AG04450 (cell line): Measurements from ENCODE around the gene GNAZ. TPM values are rescaled to one million over a fixed set of nuclear protein-coding genes. Genes with fewer than 3 reads are reported as not detected.

ENCODE experiments used
- CTCF ChIA-PET: fragments of 300-600, 350-600 bp; formaldehyde crosslinking; extraction: SDS; loops from one replicate; lab custom pipeline; 2022; ENCODE audit warnings: antibody characterized with exemption, inconsistent platforms; lab: Charles Lee
- POLR2A ChIA-PET: fragments of 350-600 bp; formaldehyde crosslinking; extraction: SDS; loops from one replicate; lab custom pipeline; 2021; ENCODE audit warnings: antibody characterized with exemption, inconsistent platforms; lab: Yijun Ruan, JAX
- DNase-seq: peaks from one replicate; pipeline ENCODE4 v3.0.0-alpha.2; 2011; ENCODE audit warnings: low read depth, low spot score
- H3K27ac ChIP-seq: one replicate; pipeline ENCODE4 v1.5.1; 2012; ENCODE audit warnings: low read depth, low read length, control low read depth
- H3K27me3 ChIP-seq: one replicate; pipeline ENCODE4 v1.6.0; 2012; ENCODE audit warnings: low read length; ENCODE audit not compliant: control insufficient read depth, insufficient read depth
- H3K4me3 ChIP-seq: 2 replicates; pipeline ENCODE4 v1.5.1; 2011; ENCODE audit warnings: mild to moderate bottlenecking, low read depth, low read length, control low read depth
- H3K9me3 ChIP-seq: 2 replicates; pipeline ENCODE4 v1.5.1; 2012; ENCODE audit warnings: low read length; ENCODE audit not compliant: control insufficient read depth, insufficient read depth
- polyA plus RNA-seq: library from polyadenylated mRNA; depleted of rRNA; stranded (reverse); fragments of >200 nt; gene quantifications from 2 replicates; pipeline ENCODE4 v1.2.3, GENCODE V29; 2011
- TF ChIP-seq, protein P1 (sequence below): IDR thresholded peaks from 2 replicates; pipeline ENCODE4 v1.5.1; 2011; ENCODE audit warnings: low read depth, low read length, control low read depth, inconsistent platforms

The GNAZ gene
- polyA plus RNA-seq, 1 experiment: 0.25 TPM

DNA sequence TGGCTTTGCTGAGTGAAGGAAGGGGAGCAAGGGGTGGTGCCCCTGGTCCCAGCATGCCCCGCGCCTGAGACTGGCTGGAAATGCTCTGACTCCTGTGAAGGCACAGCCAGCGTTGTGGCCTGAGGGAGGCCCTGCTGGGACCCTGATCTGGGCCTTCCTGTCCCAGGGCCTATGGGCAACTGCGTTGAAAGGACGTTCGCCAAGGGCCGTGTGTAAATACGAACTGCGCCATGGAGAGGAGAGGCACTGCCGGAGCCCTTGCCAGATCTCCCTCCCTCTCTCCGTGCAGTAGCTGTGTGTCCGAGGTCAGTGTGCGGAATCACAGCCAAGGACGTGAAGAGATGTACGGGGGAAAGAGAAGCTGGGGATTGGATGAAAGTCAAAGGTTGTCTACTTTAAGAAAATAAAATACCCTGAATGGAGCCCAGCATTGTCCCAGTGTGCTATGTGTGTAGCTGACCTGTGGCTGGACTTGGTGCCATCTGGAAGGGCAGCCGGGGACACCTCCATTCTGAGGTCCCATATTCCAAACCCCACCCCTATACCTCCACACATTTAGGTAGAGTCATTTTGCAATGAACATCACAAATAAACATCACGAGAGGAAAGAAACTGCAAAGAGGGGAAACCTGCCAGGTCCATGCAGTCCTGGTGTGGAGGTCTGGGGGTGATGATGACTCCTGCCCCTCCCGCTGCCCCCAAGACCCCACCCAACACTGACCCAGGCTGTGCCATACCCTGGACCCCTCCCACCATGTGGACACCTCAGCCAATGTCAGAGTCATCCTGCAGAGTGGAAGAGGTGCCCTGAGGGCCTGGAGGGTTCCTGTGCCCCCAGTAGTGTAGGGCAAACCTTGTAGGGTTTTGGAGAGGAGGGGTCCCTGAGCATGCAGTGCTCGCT lies 54.5 kb downstream of the GNAZ start:
- CTCF ChIA-PET: interaction anchor here (0.5 to 15.1 kb wide), 2 partner anchors 167 to 261 kb away, joined by 6 to 304 read pairs; no protein-coding TSS in a partner anchor
- Histone ChIP-seq H3K27me3 (peaks cover 5% of the 10 kb centered on the region), H3K4me3 (no peak overlapping the region), H3K27ac (no peak overlapping the region), H3K9me3 (no peaks in the 10 kb centered on the region)
- no peak for DNase-seq
- POLR2A ChIA-PET: no interaction called here
- TF ChIP-seq, protein P1, sequence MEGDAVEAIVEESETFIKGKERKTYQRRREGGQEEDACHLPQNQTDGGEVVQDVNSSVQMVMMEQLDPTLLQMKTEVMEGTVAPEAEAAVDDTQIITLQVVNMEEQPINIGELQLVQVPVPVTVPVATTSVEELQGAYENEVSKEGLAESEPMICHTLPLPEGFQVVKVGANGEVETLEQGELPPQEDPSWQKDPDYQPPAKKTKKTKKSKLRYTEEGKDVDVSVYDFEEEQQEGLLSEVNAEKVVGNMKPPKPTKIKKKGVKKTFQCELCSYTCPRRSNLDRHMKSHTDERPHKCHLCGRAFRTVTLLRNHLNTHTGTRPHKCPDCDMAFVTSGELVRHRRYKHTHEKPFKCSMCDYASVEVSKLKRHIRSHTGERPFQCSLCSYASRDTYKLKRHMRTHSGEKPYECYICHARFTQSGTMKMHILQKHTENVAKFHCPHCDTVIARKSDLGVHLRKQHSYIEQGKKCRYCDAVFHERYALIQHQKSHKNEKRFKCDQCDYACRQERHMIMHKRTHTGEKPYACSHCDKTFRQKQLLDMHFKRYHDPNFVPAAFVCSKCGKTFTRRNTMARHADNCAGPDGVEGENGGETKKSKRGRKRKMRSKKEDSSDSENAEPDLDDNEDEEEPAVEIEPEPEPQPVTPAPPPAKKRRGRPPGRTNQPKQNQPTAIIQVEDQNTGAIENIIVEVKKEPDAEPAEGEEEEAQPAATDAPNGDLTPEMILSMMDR: no peak

DNA sequence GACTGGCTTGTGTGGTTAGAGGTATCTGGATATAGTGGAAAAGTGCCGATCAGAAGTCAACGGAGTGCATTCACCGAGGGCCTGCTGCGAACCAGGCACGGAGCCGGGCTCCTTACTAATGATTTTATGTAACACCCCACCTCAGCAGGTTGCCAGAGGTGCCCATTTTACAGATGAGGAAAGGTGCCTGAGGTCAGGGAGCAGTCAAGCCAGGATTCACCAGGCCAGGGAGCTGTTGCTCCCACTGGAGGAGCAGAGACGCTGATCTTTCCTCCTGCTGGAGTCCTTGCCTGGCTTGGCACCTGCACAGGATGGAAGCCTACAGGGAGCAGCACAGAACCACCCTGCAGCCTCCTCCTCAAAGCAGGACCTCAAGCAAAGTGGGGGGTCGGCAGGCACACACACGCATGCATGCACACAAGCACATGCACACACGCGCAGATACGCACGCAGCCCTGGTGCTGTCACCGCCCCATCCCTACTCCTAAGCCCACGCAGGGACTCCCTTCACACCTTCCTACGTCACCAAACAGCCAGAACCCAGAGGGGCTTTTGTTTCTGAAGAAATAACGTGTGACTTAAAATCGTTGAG lies 55.3 kb downstream of the GNAZ start:
- no peak overlapping the region for H3K27ac ChIP-seq
- CTCF ChIA-PET: interaction anchor here (15.1 kb wide), 1 partner anchor 168 kb away, joined by 304 read pairs; no protein-coding TSS in a partner anchor
- H3K4me3 ChIP-seq: no peak overlapping the region
- no peaks in the 10 kb centered on the region for H3K9me3 ChIP-seq
- peaks cover 5% of the 10 kb centered on the region for H3K27me3 ChIP-seq
- TF ChIP-seq, protein P1: no peak
- DNase-seq: no peak
- POLR2A ChIA-PET: no interaction called here

DNA sequence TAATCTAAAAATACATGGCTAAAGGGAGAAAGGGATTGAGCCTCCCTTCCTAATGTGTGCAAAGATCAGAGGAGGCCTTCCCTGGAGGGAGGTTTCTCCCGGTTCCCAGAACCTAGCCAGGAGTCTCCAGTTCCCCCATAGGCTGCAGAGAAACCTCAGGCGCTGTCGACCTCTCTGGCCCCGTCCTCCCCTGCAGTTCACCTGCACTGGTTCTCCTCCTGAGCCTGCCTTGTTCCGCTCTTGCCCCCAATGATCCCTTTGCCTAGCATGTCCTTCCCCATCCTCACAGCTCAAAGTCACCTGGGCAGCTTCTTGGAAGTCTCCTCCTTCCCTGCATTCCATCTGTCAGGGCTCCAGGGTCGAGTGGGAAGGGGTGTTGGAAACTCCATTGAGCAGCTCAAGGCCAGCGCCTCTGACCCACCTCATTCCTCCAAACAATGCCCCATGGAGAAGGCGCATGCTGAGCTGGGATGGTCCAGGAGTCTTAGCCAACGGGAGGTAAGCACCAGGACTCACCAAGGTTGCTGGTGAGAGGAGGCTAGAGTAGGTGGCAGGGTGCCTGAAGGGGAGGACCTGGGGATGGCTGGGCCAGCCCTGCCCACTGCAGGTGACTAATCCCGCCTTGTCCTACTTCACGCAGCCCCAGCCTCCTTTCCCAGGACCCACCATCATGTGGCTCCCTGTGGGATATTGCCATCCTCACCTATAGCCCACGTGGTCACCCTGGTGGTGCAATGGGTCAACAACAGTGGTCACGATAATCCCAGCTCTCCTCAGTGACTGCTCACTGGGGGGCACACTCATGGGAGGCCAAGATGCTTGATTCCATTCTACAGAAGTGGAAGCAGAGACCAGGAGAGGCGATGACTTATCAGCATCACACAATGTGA lies 56.1 kb downstream of the GNAZ start:
- ChIA-PET POLR2A (no interaction called here), CTCF (interaction anchor here (15.1 kb wide), 1 partner anchor 169 kb away, joined by 304 read pairs; no protein-coding TSS in a partner anchor)
- peaks cover 5% of the 10 kb centered on the region for H3K27me3 ChIP-seq
- TF ChIP-seq, protein P1: no peak
- no peak for DNase-seq
- no peaks in the 10 kb centered on the region for H3K9me3 ChIP-seq
- no peak overlapping the region for H3K4me3 ChIP-seq
- H3K27ac ChIP-seq: no peak overlapping the region

DNA sequence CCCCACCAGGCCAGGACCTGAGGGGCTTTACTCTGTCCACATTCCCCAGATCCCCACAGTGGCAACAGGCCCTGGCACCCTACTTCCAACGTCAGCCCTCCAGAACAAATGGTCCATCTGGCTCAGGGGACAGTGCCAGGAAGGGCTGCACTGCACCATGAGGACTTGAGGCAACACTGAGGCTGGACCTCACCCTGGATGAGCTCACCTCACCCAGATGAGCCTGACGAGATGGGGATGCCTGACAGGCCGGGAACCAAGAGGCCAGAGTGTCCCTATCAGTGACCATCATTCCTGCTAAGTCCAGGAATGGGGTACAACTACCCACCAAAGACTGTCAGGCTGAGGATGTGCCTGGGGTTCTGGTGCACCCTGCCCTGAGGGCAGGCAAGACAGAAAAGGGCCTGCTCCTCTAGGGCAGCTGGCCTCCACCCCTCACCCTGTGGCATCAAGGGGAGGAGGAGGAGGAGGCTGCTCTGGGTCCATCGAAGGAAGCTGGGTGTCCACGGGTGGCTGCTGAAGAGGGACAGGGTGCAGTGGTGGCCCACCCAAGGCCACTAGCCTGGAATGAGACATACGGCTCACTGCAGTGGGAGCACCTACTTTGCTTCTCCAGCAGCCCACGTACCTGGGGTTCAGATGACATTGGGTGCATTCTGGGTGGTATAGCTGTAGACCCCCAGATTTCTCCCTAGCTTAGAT lies 56.9 kb downstream of the GNAZ start:
- CTCF ChIA-PET: interaction anchor here (0.8 to 15.1 kb wide), 5 partner anchors 9 to 652 kb away, joined by 3 to 304 read pairs (median 5); no protein-coding TSS in a partner anchor
- TF ChIP-seq, protein P1: no peak
- no peak overlapping the region for H3K4me3 ChIP-seq
- H3K27me3 ChIP-seq: peaks cover 5% of the 10 kb centered on the region
- no peak overlapping the region for H3K27ac ChIP-seq
- DNase-seq: no peak
- POLR2A ChIA-PET: no interaction called here
- no peaks in the 10 kb centered on the region for H3K9me3 ChIP-seq
